MM.1S (cell line): ENCODE results near the gene TACSTD2.

ENCODE experiments used
- CTCF ChIP-seq: fragments of 300-600 bp; sonication (generic); IDR thresholded peaks from 2 replicates; pipeline ENCODE4 v1.5.1; 2016; ENCODE audit warnings: antibody characterized with exemption, low read length, mixed read lengths
- EZH2 ChIP-seq: fragments of 300-600 bp; sonication (generic); optimal IDR thresholded peaks from 2 replicates; pipeline ENCODE3; 2017; ENCODE audit warnings: low read depth, mild to moderate bottlenecking, antibody characterized with exemption, low read length, mixed read lengths
- EZH2phosphoT487 ChIP-seq: fragments of 300-600 bp; sonication (generic); IDR thresholded peaks from 2 replicates; pipeline ENCODE4 v1.6.1; 2018; ENCODE audit warnings: antibody characterized with exemption, low read length

- no peak for TF ChIP-seq EZH2phosphoT487
- no peak for TF ChIP-seq CTCF
- no peak for TF ChIP-seq EZH2
Measured at GRCh38 chr1:58538821-58539220, 38.2 kb downstream of the TACSTD2 start.
